MCF 10A (cell line): ENCODE data around the gene PDRG1. TPM values are rescaled to one million over a fixed set of nuclear protein-coding genes. Genes with fewer than 3 reads are reported as not detected.

Experiments used
- BruUV-seq: library from RNA; stranded (reverse); fragments of 400-500 nt; replicated peaks from 2 replicates; lab custom pipeline; 2021; lab: Mats Ljungman, UMichigan
- CTCF ChIA-PET: fragments of 300-600 bp; sonication (Branson Sonifier 250); formaldehyde crosslinking; extraction: SDS; loops from one replicate; lab custom pipeline; 2021; ENCODE audit warnings: antibody characterized with exemption, inconsistent platforms; lab: Yijun Ruan, JAX
- POLR2A ChIA-PET: fragments of 300-600, 350-650 bp; sonication (Branson Sonifier 250); formaldehyde crosslinking; extraction: SDS; loops from one replicate; lab custom pipeline; 2020; ENCODE audit warnings: antibody characterized with exemption, inconsistent platforms; lab: Yijun Ruan, JAX
- DNase-seq: peaks from one replicate; pipeline ENCODE4 v3.0.0-alpha.2; 2018; ENCODE audit not compliant: unreplicated experiment
- H3K27ac Mint-ChIP-seq: one replicate; pipeline ENCODE4 v1.8.0; 2022; ENCODE audit warnings: mild to moderate bottlenecking, low read depth, mixed read lengths; ENCODE audit not compliant: unreplicated experiment
- H3K27me3 Mint-ChIP-seq: one replicate; pipeline ENCODE4 v1.8.0; 2022; ENCODE audit warnings: mixed read lengths; ENCODE audit not compliant: insufficient read depth, unreplicated experiment
- H3K36me3 Mint-ChIP-seq: one replicate; pipeline ENCODE4 v1.8.0; 2022; ENCODE audit warnings: mild to moderate bottlenecking, moderate library complexity, mixed read lengths; ENCODE audit not compliant: insufficient read depth, unreplicated experiment
- H3K4me1 Mint-ChIP-seq: one replicate; pipeline ENCODE4 v1.8.0; 2022; ENCODE audit warnings: mixed read lengths; ENCODE audit not compliant: insufficient read depth, unreplicated experiment
- H3K4me3 Mint-ChIP-seq: one replicate; pipeline ENCODE4 v1.8.0; 2022; ENCODE audit warnings: mild to moderate bottlenecking, moderate library complexity, mixed read lengths; ENCODE audit not compliant: unreplicated experiment
- H3K9me3 Mint-ChIP-seq: one replicate; pipeline ENCODE4 v1.8.0; 2022; ENCODE audit warnings: mixed read lengths; ENCODE audit not compliant: unreplicated experiment
- intact Hi-C: fragments of 100-400 bp; cut with micrococcal nuclease; formaldehyde crosslinking; loops from 2 replicates; pipeline ENCODE4 v1.14.1; 2022
- total RNA-seq: library from RNA; stranded (reverse); gene quantifications from 2 replicates; pipeline ENCODE4 v1.2.3, GENCODE V29; 2022
- TF ChIP-seq, protein P1 (sequence below): fragments of 200-600 bp; IDR thresholded peaks from one replicate; pipeline ENCODE4 v1.8.0; 2022; ENCODE audit warnings: antibody characterized with exemption, mild to moderate bottlenecking; ENCODE audit not compliant: unreplicated experiment

The PDRG1 gene
- total RNA-seq, 1 experiment from 2014 or later: 16.3 TPM

GRCh38 chr20:31936420-31936819, 15.4 kb downstream of the PDRG1 start:
- peaks cover 4% of the 10 kb centered on the region for H3K27me3 Mint-ChIP-seq
- H3K4me3 Mint-ChIP-seq: no peak overlapping the region
- TF ChIP-seq, protein P1, sequence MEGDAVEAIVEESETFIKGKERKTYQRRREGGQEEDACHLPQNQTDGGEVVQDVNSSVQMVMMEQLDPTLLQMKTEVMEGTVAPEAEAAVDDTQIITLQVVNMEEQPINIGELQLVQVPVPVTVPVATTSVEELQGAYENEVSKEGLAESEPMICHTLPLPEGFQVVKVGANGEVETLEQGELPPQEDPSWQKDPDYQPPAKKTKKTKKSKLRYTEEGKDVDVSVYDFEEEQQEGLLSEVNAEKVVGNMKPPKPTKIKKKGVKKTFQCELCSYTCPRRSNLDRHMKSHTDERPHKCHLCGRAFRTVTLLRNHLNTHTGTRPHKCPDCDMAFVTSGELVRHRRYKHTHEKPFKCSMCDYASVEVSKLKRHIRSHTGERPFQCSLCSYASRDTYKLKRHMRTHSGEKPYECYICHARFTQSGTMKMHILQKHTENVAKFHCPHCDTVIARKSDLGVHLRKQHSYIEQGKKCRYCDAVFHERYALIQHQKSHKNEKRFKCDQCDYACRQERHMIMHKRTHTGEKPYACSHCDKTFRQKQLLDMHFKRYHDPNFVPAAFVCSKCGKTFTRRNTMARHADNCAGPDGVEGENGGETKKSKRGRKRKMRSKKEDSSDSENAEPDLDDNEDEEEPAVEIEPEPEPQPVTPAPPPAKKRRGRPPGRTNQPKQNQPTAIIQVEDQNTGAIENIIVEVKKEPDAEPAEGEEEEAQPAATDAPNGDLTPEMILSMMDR: no peak
- H3K27ac Mint-ChIP-seq: no peak overlapping the region
- intact Hi-C loops: no loop called here
- H3K36me3 Mint-ChIP-seq: no peaks in the 10 kb centered on the region
- CTCF ChIA-PET: interaction anchor here (0.6 to 2.7 kb wide), 4 partner anchors 10 to 113 kb away, joined by 3 to 12 read pairs (median 4); partner anchors contain the start of gene PDRG1
- POLR2A ChIA-PET: no interaction called here
- BruUV-seq: no TSS peak
- H3K9me3 Mint-ChIP-seq: no peaks in the 10 kb centered on the region
- DNase-seq: no peak
- H3K4me1 Mint-ChIP-seq: no peaks in the 10 kb centered on the region

GRCh38 chr20:31934968-31935764, 16.7 kb downstream of the PDRG1 start:
- H3K36me3 Mint-ChIP-seq: no peaks in the 10 kb centered on the region
- TF ChIP-seq, protein P1: no peak
- intact Hi-C loops: no loop called here
- BruUV-seq: no TSS peak
- ChIA-PET CTCF (interaction anchor here (0.6 to 1.0 kb wide), 4 partner anchors 11 to 106 kb away, joined by 3 to 4 read pairs (median 4); no protein-coding TSS in a partner anchor), POLR2A (interaction anchor here (0.6 kb wide), 1 partner anchor 17 kb away, joined by 3 read pairs; the partner anchor contains the start of gene PDRG1)
- H3K4me1 Mint-ChIP-seq: no peaks in the 10 kb centered on the region
- no peak overlapping the region for H3K4me3 Mint-ChIP-seq
- DNase-seq: no peak
- H3K27me3 Mint-ChIP-seq: peaks cover 12% of the 10 kb centered on the region
- H3K27ac Mint-ChIP-seq: no peak overlapping the region
- no peaks in the 10 kb centered on the region for H3K9me3 Mint-ChIP-seq

DNA sequence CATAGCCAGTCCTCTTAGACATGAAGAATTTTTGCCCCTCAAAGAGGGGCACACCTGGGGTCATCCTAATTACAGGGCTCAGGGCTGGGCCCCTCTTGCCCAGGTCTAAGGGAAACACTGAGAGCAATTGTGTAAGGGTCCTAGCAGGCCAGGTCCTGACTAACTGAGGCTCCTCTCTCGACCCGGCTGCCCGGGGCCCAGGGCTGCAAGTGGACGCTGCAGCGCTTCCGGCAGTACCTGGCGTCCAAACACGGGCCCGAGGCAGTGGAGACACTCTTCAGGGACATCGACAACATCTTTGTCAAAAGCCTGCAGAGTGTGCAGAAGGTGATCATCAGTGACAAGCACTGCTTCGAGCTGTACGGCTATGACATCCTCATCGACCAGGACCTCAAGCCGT, 17.4 kb downstream of the PDRG1 start:
- Mint-ChIP-seq H3K9me3 (no peaks in the 10 kb centered on the region), H3K4me3 (no peak overlapping the region), H3K27me3 (peaks cover 12% of the 10 kb centered on the region), H3K4me1 (no peaks in the 10 kb centered on the region), H3K27ac (no peak overlapping the region), H3K36me3 (no peaks in the 10 kb centered on the region)
- TF ChIP-seq, protein P1: no peak
- no peak for DNase-seq
- intact Hi-C loops: no loop called here
- no TSS peak for BruUV-seq
- POLR2A ChIA-PET: interaction anchor here (1.0 kb wide), 1 partner anchor 10 kb away, joined by 3 read pairs; no protein-coding TSS in a partner anchor
- CTCF ChIA-PET: interaction anchor here (0.7 kb wide), 2 partner anchors 11 to 105 kb away, joined by 3 to 4 read pairs; no protein-coding TSS in a partner anchor

- BruUV-seq: no TSS peak
- no peak overlapping the region for H3K27ac Mint-ChIP-seq
- POLR2A ChIA-PET: interaction anchor here (0.7 to 1.1 kb wide), 3 partner anchors 11 to 16 kb away, joined by 3 to 5 read pairs (median 4); no protein-coding TSS in a partner anchor
- H3K9me3 Mint-ChIP-seq: no peaks in the 10 kb centered on the region
- CTCF ChIA-PET: interaction anchor here (0.7 to 1.7 kb wide), 3 partner anchors 9 to 81 kb away, joined by 3 to 8 read pairs (median 5); partner anchors contain the start of gene PDRG1
- no peaks in the 10 kb centered on the region for H3K4me1 Mint-ChIP-seq
- peak; percentile 22 for DNase-seq
- no peak overlapping the region for H3K4me3 Mint-ChIP-seq
- H3K36me3 Mint-ChIP-seq: no peaks in the 10 kb centered on the region
- intact Hi-C loops: no loop called here
- peaks cover 19% of the 10 kb centered on the region for H3K27me3 Mint-ChIP-seq
- TF ChIP-seq, protein P1: no peak
Observed at GRCh38 chr20:31933698-31934097, 18.1 kb downstream of the PDRG1 start.
